ENCODE results near the gene GP2. TPM values are rescaled to one million over a fixed set of nuclear protein-coding genes. Genes with fewer than 3 reads are reported as not detected.
A peak's percentile ranks its signal among the peaks of the same experiment; 100 is the strongest.

GP2 gene
- polyA plus RNA-seq, 2 of the 4 experiments (the other 2 are of a cell fraction): not detected

DNA sequence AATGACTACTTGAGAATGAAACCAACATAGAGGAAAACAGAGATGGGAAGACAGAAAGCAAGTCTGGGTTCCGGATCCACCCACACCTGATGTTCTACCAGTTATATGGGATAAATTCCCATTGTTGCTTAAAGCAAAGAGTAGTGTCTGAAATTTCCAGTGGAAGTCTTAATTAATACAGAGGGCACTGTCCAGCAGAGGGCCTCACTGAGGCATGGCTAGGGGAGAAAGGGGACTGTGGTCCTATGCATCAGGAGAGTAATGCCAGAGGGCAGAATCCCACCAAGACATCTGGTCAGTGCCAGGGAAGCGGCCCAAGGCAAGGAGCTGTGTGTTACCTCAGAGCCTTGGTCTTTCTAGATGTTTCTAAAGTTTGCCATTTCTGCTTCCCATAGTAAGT lies 32.7 kb upstream of the GP2 start:
- FAIRE-seq (no peak), ATAC-seq (no peak), DNase-seq (ENCODE audit: low read depth in 1 of 2, low spot score in 1 of 2) (no peak)
- H3K4me1 ChIP-seq: no peaks in the 10 kb centered on the region
- ChIA-PET CTCF (interaction anchor here (1.3 to 1.4 kb wide), 2 partner anchors 21 to 60 kb away, joined by 4 to 6 read pairs; no protein-coding TSS in a partner anchor), POLR2A (no interaction called here)
- WGBS (ENCODE audit: missing lambda C conversion rate): 0% methylated on average over 2 of the region's 2 CpGs
- no peaks in the 10 kb centered on the region for H3K9me3 ChIP-seq
- no peak overlapping the region for H3K27ac ChIP-seq
- no peak overlapping the region for H3K4me3 ChIP-seq
- no peak overlapping the region for H3K4me2 ChIP-seq
- TF ChIP-seq SREBF2 (IDR thresholded peaks at IDR 0.05) (no peak), FOSB (CRISPR knock-in tag; IDR thresholded peaks at IDR 0.05) (no peak), NPAS2 (CRISPR knock-in tag; IDR thresholded peaks at IDR 0.05; ENCODE audit: borderline replicate concordance) (no peak), CHD2 (IDR thresholded peaks at IDR 0.05; ENCODE audit: low read length, partially characterized antibody) (no peak), RAD21 (conservative IDR thresholded peaks at IDR 0.05 in 1 of 2, IDR thresholded peaks at IDR 0.05 in 1 of 2) (peak in 1 of 2 experiments; percentile 19; a peak in 2 of 5 replicates), HOXB5 (CRISPR knock-in tag; IDR thresholded peaks at IDR 0.05) (no peak), RFX5 (IDR thresholded peaks at IDR 0.05) (no peak), POLR2A (IDR thresholded peaks at IDR 0.05; ENCODE audit: low read length) (no peak), MYC (IDR thresholded peaks at IDR 0.05; ENCODE audit: borderline replicate concordance, low read length) (no peak), EHMT2 (IDR thresholded peaks at IDR 0.05; ENCODE audit: low read depth) (no peak), ZNF302 (CRISPR knock-in tag; IDR thresholded peaks at IDR 0.05) (no peak), MAFK (IDR thresholded peaks at IDR 0.05; ENCODE audit: partially characterized antibody) (no peak), EHF (CRISPR knock-in tag; IDR thresholded peaks at IDR 0.05) (no peak), CHD4 (IDR thresholded peaks at IDR 0.05; ENCODE audit: borderline replicate concordance) (no peak)
- TF ChIP-seq, protein P1, sequence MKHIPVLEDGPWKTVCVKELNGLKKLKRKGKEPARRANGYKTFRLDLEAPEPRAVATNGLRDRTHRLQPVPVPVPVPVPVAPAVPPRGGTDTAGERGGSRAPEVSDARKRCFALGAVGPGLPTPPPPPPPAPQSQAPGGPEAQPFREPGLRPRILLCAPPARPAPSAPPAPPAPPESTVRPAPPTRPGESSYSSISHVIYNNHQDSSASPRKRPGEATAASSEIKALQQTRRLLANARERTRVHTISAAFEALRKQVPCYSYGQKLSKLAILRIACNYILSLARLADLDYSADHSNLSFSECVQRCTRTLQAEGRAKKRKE (CRISPR knock-in tag; IDR thresholded peaks at IDR 0.05; ENCODE audit: low read depth): no peak
- TF ChIP-seq, protein P2, sequence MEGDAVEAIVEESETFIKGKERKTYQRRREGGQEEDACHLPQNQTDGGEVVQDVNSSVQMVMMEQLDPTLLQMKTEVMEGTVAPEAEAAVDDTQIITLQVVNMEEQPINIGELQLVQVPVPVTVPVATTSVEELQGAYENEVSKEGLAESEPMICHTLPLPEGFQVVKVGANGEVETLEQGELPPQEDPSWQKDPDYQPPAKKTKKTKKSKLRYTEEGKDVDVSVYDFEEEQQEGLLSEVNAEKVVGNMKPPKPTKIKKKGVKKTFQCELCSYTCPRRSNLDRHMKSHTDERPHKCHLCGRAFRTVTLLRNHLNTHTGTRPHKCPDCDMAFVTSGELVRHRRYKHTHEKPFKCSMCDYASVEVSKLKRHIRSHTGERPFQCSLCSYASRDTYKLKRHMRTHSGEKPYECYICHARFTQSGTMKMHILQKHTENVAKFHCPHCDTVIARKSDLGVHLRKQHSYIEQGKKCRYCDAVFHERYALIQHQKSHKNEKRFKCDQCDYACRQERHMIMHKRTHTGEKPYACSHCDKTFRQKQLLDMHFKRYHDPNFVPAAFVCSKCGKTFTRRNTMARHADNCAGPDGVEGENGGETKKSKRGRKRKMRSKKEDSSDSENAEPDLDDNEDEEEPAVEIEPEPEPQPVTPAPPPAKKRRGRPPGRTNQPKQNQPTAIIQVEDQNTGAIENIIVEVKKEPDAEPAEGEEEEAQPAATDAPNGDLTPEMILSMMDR (IDR thresholded peaks at IDR 0.05): 0 out of 3 replicates have a peak, but pooled peaks have one; percentile 6
- TF ChIP-seq, protein P3, sequence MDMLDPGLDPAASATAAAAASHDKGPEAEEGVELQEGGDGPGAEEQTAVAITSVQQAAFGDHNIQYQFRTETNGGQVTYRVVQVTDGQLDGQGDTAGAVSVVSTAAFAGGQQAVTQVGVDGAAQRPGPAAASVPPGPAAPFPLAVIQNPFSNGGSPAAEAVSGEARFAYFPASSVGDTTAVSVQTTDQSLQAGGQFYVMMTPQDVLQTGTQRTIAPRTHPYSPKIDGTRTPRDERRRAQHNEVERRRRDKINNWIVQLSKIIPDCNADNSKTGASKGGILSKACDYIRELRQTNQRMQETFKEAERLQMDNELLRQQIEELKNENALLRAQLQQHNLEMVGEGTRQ (IDR thresholded peaks at IDR 0.05): no peak
- TF ChIP-seq, protein P4, sequence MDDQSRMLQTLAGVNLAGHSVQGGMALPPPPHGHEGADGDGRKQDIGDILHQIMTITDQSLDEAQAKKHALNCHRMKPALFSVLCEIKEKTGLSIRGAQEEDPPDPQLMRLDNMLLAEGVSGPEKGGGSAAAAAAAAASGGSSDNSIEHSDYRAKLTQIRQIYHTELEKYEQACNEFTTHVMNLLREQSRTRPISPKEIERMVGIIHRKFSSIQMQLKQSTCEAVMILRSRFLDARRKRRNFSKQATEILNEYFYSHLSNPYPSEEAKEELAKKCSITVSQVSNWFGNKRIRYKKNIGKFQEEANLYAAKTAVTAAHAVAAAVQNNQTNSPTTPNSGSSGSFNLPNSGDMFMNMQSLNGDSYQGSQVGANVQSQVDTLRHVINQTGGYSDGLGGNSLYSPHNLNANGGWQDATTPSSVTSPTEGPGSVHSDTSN (IDR thresholded peaks at IDR 0.05): no peak

DNA sequence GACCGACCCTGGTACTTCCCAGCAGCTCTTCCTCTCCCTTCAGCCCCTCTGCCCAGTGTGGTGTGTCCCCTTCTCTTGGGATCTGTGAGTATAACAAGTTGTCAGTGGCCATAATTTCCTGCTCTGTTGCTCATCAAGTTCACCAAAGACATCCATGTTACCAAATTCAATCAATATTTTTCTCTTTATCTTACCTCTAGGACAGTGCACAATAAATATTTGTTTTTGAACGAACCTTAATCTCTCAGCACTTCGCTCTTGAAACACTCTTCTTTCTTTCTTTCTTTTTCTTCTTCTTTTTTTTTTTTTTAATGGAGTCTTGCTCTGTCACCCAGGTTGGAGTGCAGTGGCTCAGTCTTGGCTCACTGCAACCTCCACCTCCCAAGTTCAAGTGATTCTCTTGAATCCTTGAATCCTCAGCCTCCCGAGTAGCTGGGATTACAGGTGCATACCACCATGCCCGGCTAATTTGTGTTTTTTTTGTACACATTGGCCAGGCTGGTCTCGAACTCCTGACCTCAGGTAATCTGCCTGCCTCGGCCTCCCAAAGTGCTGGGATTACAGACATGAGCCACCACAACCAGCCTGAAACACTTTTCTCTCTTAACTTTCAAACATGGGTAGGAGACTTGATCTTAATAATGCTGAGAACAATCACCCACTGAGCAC lies 27.9 kb upstream of the GP2 start:
- POLR2A ChIA-PET: no interaction called here
- WGBS (ENCODE audit: missing lambda C conversion rate): 5% methylated on average over 7 of the region's 7 CpGs
- no peak for TF ChIP-seq HOXA7 (CRISPR knock-in tag; IDR thresholded peaks at IDR 0.05)
- TF ChIP-seq EHMT2 (IDR thresholded peaks at IDR 0.05; ENCODE audit: low read depth): no peak
- no peak for TF ChIP-seq BHLHE40 (IDR thresholded peaks at IDR 0.05; ENCODE audit: low read depth, low read length)
- no peak for TF ChIP-seq KDM1A (IDR thresholded peaks at IDR 0.05; ENCODE audit: low read depth)
- TF ChIP-seq JUNB (IDR thresholded peaks at IDR 0.05): no peak
- TF ChIP-seq ZSCAN20 (CRISPR knock-in tag; IDR thresholded peaks at IDR 0.05): no peak
- TF ChIP-seq, protein P5, sequence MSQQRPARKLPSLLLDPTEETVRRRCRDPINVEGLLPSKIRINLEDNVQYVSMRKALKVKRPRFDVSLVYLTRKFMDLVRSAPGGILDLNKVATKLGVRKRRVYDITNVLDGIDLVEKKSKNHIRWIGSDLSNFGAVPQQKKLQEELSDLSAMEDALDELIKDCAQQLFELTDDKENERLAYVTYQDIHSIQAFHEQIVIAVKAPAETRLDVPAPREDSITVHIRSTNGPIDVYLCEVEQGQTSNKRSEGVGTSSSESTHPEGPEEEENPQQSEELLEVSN (IDR thresholded peaks at IDR 0.05; ENCODE audit: borderline replicate concordance, low read depth): no peak
- no peak for TF ChIP-seq SMC3 (IDR thresholded peaks at IDR 0.05)
- no peak for TF ChIP-seq MAZ (IDR thresholded peaks at IDR 0.05; ENCODE audit: borderline replicate concordance, low read depth, low read length)
- TF ChIP-seq, protein P3 (IDR thresholded peaks at IDR 0.05): no peak
- no peak for TF ChIP-seq FOXS1 (CRISPR knock-in tag; IDR thresholded peaks at IDR 0.05)
- TF ChIP-seq, protein P6, sequence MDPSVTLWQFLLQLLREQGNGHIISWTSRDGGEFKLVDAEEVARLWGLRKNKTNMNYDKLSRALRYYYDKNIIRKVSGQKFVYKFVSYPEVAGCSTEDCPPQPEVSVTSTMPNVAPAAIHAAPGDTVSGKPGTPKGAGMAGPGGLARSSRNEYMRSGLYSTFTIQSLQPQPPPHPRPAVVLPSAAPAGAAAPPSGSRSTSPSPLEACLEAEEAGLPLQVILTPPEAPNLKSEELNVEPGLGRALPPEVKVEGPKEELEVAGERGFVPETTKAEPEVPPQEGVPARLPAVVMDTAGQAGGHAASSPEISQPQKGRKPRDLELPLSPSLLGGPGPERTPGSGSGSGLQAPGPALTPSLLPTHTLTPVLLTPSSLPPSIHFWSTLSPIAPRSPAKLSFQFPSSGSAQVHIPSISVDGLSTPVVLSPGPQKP (IDR thresholded peaks at IDR 0.05; ENCODE audit: low read depth, low read length): no peak

More for the DNA sequence above, 27.9 kb upstream of the GP2 start:
- CTCF ChIA-PET: no interaction called here
- Histone ChIP-seq H3K4me2 (no peak overlapping the region), H3K27ac (no peak overlapping the region), H3K4me1 (no peaks in the 10 kb centered on the region), H3K4me3 (no peak overlapping the region), H3K9me3 (no peaks in the 10 kb centered on the region)
- ATAC-seq: no peak
- DNase-seq (ENCODE audit: low read depth in 1 of 2, low spot score in 1 of 2): no peak
- FAIRE-seq: no peak

All from A549 (cell line).